22Rv1 (cell line): Measurements from ENCODE around the gene VPS4A.

ENCODE experiments used
- CTCF ChIP-seq: fragments of 450-650 bp; IDR thresholded peaks from 2 replicates; pipeline ENCODE4 v1.5.1; 2017; ENCODE audit warnings: mild to moderate bottlenecking
- ZFX ChIP-seq: fragments of 450-650 bp; IDR thresholded peaks from 2 replicates; pipeline ENCODE4 v1.6.1; 2017; ENCODE audit warnings: antibody characterized with exemption, borderline replicate concordance

- TF ChIP-seq CTCF: no peak
- no peak for TF ChIP-seq ZFX
Measured at GRCh38 chr16:69298261-69298660, 12.9 kb upstream of the VPS4A start.
